HepG2 (cell line): Measurements from ENCODE around the gene NEMP2. TPM values are rescaled to one million over a fixed set of nuclear protein-coding genes. Genes with fewer than 3 reads are reported as not detected.

Experiments
- ATRX ChIP-seq: sonication (generic); formaldehyde crosslinking; IDR thresholded peaks from 2 replicates; pipeline ENCODE4 v1.4.0; 2020; ENCODE audit warnings: missing genetic modification reagents, borderline replicate concordance
- DR1 ChIP-seq: sonication (generic); formaldehyde crosslinking; IDR thresholded peaks from 2 replicates; pipeline ENCODE4 v1.8.0; 2021; ENCODE audit warnings: mild to moderate bottlenecking, missing genetic modification reagents, inconsistent platforms
- JUN ChIP-seq: sonication (generic); formaldehyde crosslinking; IDR thresholded peaks from 2 replicates; pipeline ENCODE4 v1.4.0; 2020; ENCODE audit warnings: mild to moderate bottlenecking, missing genetic modification reagents
- NCOA5 ChIP-seq: sonication (generic); formaldehyde crosslinking; IDR thresholded peaks from 2 replicates; pipeline ENCODE4 v1.4.0; 2020; ENCODE audit warnings: missing genetic modification reagents
- SALL2 ChIP-seq: sonication (generic); formaldehyde crosslinking; IDR thresholded peaks from 2 replicates; pipeline ENCODE4 v1.8.1; 2023; ENCODE audit warnings: mild to moderate bottlenecking, missing genetic modification reagents, inconsistent platforms
- SUZ12 ChIP-seq: fragments of 150-350 bp; IDR thresholded peaks from 2 replicates; pipeline ENCODE4 v1.6.1; 2014; ENCODE audit warnings: low read depth, low read length
- ZNF274 ChIP-seq: sonication (generic); formaldehyde crosslinking; IDR thresholded peaks from 2 replicates; pipeline ENCODE4 v1.5.1; 2020; ENCODE audit warnings: mild to moderate bottlenecking, missing genetic modification reagents
- ZNF891 ChIP-seq: sonication (generic); formaldehyde crosslinking; IDR thresholded peaks from 2 replicates; pipeline ENCODE4 v1.5.0; 2020; ENCODE audit warnings: mild to moderate bottlenecking, missing genetic modification reagents
- ZSCAN30 ChIP-seq: sonication (generic); formaldehyde crosslinking; IDR thresholded peaks from 2 replicates; pipeline ENCODE4 v1.5.0; 2020; ENCODE audit warnings: mild to moderate bottlenecking, missing genetic modification reagents
- ZSCAN9 ChIP-seq: IDR thresholded peaks from 2 replicates; pipeline ENCODE4 v1.6.1; 2016; ENCODE audit warnings: borderline replicate concordance
- polyA plus RNA-seq, 8 experiments: library from polyadenylated mRNA; depleted of rRNA in 3 of 8; stranded (reverse) in 7 of 8; unstranded in 1 of 8; fragments of >200 nt; fragmentation: Illumina TruSeq in 4 of 8; extraction: Trizol in 4 of 8; gene quantifications; 2 replicates each; pipeline versions ENCODE4 v1.2.1 to v1.2.3, GENCODE V29; 2011 to 2016; ENCODE audit warnings: low read depth in 4 of 8, missing spikeins in 1 of 8, mixed read lengths in 1 of 8; ENCODE audit not compliant: insufficient read depth in 1 of 8
- total RNA-seq, 5 experiments: library from RNA; depleted of rRNA; stranded (reverse); fragments of >200 nt; fragmentation: Illumina TruSeq; extraction: Trizol; gene quantifications; 2 replicates each; pipeline ENCODE4 v1.2.3, GENCODE V29; 2016; ENCODE audit warnings: low read depth in 1 of 5
- TF ChIP-seq, protein P1 (sequence below): sonication (generic); formaldehyde crosslinking; IDR thresholded peaks from 2 replicates; pipeline ENCODE4 v1.5.0; 2020; ENCODE audit warnings: mild to moderate bottlenecking, missing genetic modification reagents, borderline replicate concordance
- TF ChIP-seq, protein P2 (sequence below): sonication (generic); formaldehyde crosslinking; IDR thresholded peaks from 2 replicates; pipeline ENCODE4 v1.4.0; 2020; ENCODE audit warnings: mild to moderate bottlenecking, low read depth, missing genetic modification reagents
- TF ChIP-seq, protein P3 (sequence below): sonication (generic); formaldehyde crosslinking; IDR thresholded peaks from 2 replicates; pipeline ENCODE4 v1.8.1; 2023; ENCODE audit warnings: missing genetic modification reagents, mild to moderate bottlenecking, borderline replicate concordance
- TF ChIP-seq, protein P4 (sequence below): sonication (generic); formaldehyde crosslinking; IDR thresholded peaks from 2 replicates; pipeline ENCODE4 v1.4.0; 2020; ENCODE audit warnings: mild to moderate bottlenecking, missing genetic modification reagents
- TF ChIP-seq, protein P5 (sequence below): sonication (generic); formaldehyde crosslinking; IDR thresholded peaks from 2 replicates; pipeline ENCODE4 v1.4.0; 2020; ENCODE audit warnings: mild to moderate bottlenecking, low read depth, missing genetic modification reagents
- TF ChIP-seq, protein P6 (sequence below): sonication (generic); formaldehyde crosslinking; IDR thresholded peaks from 2 replicates; pipeline ENCODE4 v1.4.0; 2020; ENCODE audit warnings: missing genetic modification reagents, mild to moderate bottlenecking, borderline replicate concordance
- TF ChIP-seq, protein P7 (sequence below): sonication (generic); formaldehyde crosslinking; IDR thresholded peaks from 2 replicates; pipeline ENCODE4 v1.9.0; 2022; ENCODE audit warnings: low read depth, missing genetic modification reagents

Gene NEMP2
- total and polyA plus RNA-seq, 2 of the 13 experiments (the other 11 are each of a cell fraction or from before 2014, with no cell fraction given), result 2.4 to 9.8 TPM

DNA sequence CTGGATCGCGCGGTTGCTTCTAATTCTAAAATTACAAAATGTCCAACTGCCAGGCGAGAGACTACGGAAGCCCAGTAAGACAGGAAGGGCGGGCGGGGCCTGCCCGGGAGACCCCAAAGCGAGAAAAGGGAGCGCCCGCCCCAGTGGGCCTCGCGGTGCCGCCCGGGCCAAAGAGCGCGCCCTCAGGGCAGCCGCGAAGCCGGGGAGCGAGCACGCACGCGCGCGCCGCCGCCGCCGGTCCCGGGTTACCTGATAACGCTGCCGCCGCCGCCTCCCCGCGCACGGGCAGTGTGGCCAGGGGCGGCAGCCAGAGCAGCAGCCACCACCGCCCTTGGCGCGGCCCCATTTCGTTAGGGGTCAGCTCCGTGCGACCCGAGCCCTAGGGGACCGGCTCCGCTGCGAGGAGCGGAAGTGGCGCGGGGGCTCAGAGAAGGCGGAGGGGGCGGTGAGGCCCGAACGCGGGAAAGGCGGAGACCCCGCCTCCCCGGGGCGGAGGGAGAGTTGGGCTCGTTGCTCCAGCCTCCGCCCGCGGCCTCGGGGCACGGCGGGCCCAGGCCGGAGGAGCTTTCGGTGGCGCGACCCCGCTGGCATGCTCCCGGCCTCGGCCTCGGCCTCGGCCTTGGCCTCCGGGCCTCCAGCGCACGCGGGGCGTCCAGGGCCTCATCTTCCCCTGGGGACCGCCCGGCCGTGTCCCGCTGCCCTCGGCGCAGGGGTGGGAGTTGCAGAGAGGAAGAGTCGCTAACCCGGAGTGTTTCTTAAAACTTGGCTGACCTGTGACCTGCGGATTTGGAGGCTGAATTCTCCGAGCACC, at the start of gene NEMP2 (continued):
- TF ChIP-seq, protein P1, sequence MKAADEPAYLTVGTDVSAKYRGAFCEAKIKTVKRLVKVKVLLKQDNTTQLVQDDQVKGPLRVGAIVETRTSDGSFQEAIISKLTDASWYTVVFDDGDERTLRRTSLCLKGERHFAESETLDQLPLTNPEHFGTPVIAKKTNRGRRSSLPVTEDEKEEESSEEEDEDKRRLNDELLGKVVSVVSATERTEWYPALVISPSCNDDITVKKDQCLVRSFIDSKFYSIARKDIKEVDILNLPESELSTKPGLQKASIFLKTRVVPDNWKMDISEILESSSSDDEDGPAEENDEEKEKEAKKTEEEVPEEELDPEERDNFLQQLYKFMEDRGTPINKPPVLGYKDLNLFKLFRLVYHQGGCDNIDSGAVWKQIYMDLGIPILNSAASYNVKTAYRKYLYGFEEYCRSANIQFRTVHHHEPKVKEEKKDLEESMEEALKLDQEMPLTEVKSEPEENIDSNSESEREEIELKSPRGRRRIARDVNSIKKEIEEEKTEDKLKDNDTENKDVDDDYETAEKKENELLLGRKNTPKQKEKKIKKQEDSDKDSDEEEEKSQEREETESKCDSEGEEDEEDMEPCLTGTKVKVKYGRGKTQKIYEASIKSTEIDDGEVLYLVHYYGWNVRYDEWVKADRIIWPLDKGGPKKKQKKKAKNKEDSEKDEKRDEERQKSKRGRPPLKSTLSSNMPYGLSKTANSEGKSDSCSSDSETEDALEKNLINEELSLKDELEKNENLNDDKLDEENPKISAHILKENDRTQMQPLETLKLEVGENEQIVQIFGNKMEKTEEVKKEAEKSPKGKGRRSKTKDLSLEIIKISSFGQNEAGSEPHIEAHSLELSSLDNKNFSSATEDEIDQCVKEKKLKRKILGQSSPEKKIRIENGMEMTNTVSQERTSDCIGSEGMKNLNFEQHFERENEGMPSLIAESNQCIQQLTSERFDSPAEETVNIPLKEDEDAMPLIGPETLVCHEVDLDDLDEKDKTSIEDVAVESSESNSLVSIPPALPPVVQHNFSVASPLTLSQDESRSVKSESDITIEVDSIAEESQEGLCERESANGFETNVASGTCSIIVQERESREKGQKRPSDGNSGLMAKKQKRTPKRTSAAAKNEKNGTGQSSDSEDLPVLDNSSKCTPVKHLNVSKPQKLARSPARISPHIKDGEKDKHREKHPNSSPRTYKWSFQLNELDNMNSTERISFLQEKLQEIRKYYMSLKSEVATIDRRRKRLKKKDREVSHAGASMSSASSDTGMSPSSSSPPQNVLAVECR, result peak; percentile 94
- TF ChIP-seq ZNF274 (CRISPR knock-in tag), result peak; percentile 96
- TF ChIP-seq SALL2 (CRISPR knock-in tag), result peak; percentile 97
- TF ChIP-seq, protein P2, sequence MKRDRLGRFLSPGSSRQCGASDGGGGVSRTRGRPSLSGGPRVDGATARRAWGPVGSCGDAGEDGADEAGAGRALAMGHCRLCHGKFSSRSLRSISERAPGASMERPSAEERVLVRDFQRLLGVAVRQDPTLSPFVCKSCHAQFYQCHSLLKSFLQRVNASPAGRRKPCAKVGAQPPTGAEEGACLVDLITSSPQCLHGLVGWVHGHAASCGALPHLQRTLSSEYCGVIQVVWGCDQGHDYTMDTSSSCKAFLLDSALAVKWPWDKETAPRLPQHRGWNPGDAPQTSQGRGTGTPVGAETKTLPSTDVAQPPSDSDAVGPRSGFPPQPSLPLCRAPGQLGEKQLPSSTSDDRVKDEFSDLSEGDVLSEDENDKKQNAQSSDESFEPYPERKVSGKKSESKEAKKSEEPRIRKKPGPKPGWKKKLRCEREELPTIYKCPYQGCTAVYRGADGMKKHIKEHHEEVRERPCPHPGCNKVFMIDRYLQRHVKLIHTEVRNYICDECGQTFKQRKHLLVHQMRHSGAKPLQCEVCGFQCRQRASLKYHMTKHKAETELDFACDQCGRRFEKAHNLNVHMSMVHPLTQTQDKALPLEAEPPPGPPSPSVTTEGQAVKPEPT (CRISPR knock-in tag), result peak; percentile 99
- TF ChIP-seq DR1 (CRISPR knock-in tag), result no peak; the same call in 1 of the 2 replicates
- no peak for TF ChIP-seq ATRX (CRISPR knock-in tag)
- no peak for TF ChIP-seq NCOA5 (CRISPR knock-in tag)
- TF ChIP-seq ZSCAN9 (CRISPR knock-in tag), result peak; percentile 78
- TF ChIP-seq, protein P3, sequence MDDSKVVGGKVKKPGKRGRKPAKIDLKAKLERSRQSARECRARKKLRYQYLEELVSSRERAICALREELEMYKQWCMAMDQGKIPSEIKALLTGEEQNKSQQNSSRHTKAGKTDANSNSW (CRISPR knock-in tag), result peak; percentile 72; the same call in 1 of the 2 replicates
- TF ChIP-seq, protein P4, sequence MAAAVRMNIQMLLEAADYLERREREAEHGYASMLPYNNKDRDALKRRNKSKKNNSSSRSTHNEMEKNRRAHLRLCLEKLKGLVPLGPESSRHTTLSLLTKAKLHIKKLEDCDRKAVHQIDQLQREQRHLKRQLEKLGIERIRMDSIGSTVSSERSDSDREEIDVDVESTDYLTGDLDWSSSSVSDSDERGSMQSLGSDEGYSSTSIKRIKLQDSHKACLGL (CRISPR knock-in tag), result peak; percentile 91
- peak; percentile 90 for TF ChIP-seq JUN (CRISPR knock-in tag)
- 0 out of 2 replicates have a peak, but pooled peaks have one; percentile 8 for TF ChIP-seq SUZ12
- TF ChIP-seq ZSCAN30 (CRISPR knock-in tag), result no peak
- TF ChIP-seq, protein P5, sequence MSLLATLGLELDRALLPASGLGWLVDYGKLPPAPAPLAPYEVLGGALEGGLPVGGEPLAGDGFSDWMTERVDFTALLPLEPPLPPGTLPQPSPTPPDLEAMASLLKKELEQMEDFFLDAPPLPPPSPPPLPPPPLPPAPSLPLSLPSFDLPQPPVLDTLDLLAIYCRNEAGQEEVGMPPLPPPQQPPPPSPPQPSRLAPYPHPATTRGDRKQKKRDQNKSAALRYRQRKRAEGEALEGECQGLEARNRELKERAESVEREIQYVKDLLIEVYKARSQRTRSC, result peak; percentile 69; the same call in 1 of the 2 replicates
- TF ChIP-seq ZNF891 (CRISPR knock-in tag), result peak; percentile 98; the same call in 1 of the 2 replicates
- TF ChIP-seq, protein P6, sequence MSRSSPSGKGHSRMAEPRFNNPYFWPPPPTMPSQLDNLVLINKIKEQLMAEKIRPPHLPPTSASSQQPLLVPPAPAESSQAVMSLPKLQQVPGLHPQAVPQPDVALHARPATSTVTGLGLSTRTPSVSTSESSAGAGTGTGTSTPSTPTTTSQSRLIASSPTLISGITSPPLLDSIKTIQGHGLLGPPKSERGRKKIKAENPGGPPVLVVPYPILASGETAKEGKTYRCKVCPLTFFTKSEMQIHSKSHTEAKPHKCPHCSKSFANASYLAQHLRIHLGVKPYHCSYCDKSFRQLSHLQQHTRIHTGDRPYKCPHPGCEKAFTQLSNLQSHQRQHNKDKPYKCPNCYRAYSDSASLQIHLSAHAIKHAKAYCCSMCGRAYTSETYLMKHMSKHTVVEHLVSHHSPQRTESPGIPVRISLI (CRISPR knock-in tag), result peak; percentile 77; the same call in 1 of the 2 replicates
- TF ChIP-seq, protein P7, sequence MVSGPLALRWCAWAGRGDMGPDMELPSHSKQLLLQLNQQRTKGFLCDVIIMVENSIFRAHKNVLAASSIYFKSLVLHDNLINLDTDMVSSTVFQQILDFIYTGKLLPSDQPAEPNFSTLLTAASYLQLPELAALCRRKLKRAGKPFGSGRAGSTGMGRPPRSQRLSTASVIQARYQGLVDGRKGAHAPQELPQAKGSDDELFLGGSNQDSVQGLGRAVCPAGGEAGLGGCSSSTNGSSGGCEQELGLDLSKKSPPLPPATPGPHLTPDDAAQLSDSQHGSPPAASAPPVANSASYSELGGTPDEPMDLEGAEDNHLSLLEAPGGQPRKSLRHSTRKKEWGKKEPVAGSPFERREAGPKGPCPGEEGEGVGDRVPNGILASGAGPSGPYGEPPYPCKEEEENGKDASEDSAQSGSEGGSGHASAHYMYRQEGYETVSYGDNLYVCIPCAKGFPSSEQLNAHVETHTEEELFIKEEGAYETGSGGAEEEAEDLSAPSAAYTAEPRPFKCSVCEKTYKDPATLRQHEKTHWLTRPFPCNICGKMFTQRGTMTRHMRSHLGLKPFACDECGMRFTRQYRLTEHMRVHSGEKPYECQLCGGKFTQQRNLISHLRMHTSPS (CRISPR knock-in tag), result no peak
